HG02588 (cell line): ENCODE data around the gene ANKK1.

Experiments
- ATAC-seq: cut with Tn5 transposase; IDR thresholded peaks from one replicate; pipeline ENCODE4 v1.9.1; 2021; ENCODE audit warnings: mild to moderate bottlenecking, moderate library complexity; ENCODE audit not compliant: unreplicated experiment

The ANKK1 gene

DNA sequence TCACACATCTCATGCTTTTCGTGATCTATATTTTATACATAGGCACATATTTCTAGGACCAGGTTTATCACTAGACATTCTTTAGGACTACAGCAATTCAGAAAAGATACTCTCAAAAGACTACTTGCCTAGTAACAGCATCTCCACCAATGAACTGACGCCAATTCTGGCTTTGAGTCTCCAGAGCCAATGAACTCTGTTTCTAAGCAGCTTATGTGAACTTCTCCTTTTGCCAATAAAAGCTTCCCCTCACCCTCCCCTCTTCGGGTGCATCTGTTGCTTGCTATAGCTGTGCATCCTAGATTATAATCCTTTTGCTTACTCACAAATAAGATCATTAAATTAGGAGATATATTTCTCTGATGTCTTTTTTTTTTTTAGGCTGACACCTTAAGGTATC is 11.4 kb upstream of the ANKK1 start:
- no peak for ATAC-seq

DNA sequence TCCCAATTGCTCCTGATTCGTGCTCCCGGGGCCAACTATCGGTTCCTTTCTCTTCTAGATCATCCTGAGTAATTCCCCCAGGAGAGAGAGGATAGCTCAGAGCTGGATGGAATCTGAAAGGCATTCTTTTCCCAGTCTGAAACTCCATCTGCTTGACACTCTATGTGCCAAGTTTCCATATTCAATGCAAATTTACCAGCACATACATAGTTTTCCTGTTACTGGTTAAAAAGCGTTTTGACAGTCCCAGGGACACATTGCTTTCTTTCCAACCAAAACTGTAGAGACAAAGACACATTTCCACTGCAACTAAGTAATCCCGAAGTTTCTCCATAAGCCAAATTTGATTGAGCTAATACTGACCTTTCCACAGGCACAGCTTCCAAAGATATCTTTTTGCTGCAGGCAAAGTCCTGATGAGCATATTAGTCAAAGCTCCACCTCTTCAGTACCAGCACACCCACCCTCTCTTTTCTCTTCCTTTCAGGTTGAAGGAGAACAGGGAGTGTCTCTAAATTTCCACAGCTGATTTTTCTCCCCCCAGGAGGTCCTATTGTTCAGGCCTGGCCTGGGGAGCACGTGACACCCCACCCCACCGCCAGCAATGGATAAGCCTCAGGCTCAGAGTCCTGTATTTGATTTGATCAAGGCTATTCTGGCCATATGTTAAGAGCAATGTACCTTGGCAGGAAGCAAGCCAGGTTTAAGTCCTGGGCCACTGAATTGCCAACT is 9.7 kb upstream of the ANKK1 start:
- ATAC-seq, result no peak

DNA sequence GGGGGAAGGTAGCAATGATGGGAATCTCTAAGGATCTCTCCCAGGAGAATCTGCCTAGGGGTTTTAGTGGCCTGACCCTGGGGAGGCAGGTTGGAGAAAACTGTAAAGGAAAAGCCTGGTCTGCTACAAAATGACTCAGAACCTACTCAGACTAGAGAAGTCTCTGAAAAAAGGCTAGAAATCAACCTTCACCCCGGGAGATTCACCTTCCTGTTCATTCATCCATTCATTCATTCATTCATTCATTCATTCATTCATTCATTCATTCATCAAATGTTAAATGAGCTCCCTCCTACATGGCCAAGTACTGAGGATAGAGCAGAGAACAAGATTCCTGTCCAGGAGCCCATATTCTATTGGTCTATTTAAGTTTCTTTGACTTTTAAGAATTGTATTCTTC is 8.9 kb upstream of the ANKK1 start:
- no peak for ATAC-seq

DNA sequence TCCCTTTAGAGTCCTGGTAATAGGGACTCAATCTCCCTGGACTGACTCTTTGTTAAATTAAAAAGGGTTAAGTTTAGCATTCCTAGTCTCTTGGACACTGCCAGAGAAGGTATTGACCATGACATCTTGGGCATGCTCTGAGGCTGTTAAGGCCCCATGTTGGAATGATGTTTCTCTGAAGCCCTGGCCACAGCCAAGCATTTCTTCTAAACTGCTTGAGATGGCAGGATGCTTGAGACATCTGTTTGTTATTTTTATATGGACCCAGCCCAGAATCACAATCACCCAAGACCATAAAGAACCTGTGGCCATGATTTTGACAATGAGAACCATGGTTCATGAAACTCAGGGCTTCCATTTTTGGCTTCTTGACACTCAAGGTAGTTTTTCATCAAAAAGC is 5.5 kb upstream of the ANKK1 start:
- no peak for ATAC-seq

DNA sequence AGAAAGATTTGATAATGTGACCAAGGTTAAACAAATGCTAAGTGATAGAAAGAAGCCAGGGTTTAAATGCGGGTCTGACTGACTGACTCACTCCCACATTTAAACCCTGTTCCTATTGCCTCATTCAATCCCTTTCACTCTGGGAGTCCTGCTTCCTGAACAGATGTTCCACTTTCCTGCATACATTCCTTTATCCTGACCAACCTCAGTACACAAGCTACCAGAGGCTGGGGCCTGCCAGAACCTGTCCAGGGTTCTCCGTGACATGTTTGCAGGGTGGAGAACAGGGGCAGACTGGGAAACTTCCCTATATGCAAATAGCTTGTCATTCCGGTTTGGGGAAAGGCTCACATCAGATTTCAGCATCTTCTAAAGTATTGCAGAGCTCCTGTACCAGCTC is 3.0 kb upstream of the ANKK1 start:
- no peak for ATAC-seq

DNA sequence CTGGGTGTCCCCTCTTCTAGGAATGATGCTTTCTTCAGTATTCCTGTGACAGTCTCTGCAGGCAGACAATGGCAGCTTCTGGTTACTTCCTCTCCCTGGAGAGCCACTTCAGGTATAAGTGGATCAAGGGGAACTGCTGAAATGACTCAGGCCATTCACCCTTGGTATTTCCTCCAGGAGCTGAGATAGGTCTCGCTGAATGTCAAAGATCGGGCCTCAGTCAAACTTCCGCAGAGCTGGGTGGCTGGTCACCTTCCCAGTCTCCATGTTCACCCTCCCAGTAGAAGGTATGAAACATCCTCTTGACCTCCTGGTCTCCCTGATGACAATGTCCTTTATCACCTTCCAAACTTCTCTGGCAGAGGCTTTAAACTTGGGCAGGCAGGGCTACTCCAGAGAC is 1.8 kb upstream of the ANKK1 start:
- ATAC-seq, result no peak

DNA sequence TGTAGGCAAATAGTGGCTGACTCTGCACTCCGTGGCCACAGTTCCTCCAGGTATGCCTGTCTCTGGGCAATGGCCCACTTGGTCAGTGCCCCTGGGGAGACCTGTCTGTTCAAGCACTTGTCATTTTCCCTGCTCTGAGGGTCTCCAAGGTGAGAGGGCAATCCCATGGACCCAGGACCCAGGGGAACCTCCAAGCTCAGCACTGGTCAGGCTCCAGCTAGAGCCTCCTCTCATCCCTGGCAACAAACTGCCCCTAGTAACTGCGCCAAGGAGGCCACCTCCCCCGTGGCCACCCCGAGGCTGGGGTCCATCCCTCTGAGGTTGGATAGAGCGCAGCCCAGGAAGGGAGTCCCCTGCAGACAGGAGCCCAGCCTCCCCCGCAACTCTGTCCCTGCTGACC is 713 bp upstream of the ANKK1 start:
- no peak for ATAC-seq

DNA sequence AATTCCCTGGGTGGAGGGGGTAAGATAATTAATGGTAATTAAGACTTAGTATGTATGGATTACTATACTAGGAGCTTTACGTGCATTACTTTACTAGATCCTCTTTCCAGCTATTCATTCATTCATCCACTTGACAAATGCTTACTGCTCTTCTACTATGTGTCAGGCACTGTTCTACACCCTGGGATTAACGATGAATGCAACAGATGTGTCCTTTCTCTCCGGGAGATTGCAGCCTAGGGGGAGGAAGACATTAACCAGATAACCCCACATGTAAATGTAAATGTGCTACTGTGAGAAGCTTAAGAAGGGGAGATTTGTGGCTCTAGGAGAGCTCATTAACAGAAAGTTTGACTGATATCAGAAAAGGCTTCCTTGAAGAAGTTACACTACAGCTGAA is 1.7 kb downstream of the ANKK1 start:
- ATAC-seq, result no peak

DNA sequence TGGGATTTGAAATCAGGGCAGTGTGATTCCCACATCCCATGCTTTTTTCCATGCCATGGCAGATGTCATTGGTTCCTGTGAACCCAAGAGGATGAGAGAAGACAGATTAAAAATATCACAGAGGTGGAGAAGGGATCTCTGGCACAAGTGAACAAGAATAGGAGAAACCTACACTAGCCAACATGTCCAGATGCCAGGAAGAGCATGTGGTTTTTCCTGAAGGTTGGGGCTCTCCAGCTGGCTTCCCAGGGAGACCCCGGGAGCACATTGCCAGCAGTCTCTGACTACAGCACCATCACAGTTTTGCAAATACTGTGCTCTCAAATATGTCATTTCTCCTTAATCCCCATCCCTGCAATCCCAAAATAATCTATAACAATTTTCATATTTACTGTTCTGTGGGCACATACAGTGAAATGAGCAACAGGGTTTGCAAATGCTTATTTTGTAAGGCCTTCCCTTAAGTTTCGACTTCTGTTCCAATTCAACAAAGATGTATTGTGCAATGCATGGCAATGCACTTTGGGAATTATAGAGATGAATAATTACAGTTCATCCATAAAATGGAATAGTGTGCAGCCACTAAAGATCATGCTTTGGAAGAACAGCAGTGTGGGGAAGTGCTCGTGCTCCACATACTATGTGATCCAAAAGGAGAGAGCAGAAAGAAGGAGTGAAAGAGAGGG is 4.8 kb downstream of the ANKK1 start:
- ATAC-seq, result no peak

DNA sequence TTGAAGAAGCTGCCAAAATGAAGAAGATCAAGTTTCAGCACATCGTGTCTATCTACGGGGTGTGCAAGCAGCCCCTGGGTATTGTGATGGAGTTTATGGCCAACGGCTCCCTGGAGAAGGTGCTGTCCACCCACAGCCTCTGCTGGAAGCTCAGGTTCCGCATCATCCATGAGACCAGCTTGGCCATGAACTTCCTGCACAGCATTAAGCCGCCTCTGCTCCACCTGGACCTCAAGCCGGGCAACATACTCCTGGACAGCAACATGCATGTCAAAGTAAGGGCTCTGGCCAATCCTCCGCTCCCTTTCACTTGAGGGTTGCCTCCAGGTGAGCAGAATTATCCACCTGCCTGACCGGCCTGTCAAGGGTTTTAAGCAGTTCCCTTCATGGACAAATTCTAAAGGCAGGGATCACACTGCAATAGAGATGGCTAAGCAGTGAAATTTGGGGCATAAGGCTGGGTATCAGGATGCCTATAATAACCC is 6.0 kb downstream of the ANKK1 start:
- no peak for ATAC-seq

DNA sequence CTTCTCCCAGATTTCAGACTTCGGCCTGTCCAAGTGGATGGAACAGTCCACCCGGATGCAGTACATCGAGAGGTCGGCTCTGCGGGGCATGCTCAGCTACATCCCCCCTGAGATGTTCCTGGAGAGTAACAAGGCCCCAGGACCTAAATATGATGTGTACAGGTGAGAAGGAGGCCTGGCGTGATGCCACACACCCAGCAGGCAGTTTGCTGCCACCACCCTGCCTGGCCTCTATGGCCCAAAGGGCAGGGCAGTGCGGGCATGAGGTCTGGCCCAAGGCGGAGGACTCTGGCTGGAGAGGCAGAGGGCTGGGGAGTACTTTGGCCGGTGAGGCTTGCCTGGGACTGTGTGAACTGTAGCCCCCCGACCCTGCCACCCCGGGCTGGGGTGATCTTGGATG is 7.3 kb downstream of the ANKK1 start:
- no peak for ATAC-seq

DNA sequence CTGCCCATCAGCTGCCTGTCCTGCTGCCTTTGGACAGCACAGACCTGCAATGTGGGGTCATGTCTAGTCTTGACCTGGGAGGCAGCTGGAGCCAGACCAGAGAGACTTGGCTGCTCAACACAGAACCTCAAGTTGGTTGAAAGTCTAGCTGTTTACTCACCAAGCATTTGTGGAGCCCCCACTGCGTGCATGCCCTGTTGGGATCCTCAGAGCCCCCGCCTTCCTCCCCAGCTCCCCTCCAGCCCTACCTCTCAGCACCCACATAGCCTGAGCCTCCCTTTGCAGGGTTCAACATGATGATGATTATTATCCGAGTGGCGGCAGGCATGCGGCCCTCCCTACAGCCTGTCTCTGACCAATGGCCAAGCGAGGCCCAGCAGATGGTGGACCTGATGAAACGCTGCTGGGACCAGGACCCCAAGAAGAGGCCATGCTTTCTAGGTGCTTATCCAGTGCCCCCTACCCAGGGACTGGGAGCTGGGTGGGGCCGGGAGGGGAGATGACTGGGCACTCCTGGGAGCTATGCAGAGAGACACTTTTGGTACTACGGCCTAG is 8.3 kb downstream of the ANKK1 start:
- ATAC-seq, result no peak

DNA sequence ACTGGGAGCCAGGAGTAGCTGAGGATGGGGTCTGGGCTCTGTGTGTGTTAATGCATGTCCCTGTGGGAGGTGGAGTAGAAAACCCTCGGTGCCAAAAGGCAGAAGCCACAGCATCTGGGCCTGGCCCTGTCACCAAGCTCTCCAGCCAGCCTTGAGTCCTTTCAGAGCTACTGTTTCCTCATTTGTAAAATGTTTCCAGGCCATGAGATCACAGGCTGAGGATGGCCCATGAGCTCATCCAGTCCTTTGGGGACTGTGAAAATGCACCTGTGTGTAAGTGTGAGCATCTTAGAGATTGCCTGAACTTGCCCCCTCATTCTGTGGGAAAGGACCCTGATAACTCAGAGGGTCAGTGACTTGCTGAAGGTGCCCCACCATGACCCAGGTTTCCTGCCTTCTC is 9.1 kb downstream of the ANKK1 start:
- no peak for ATAC-seq

DNA sequence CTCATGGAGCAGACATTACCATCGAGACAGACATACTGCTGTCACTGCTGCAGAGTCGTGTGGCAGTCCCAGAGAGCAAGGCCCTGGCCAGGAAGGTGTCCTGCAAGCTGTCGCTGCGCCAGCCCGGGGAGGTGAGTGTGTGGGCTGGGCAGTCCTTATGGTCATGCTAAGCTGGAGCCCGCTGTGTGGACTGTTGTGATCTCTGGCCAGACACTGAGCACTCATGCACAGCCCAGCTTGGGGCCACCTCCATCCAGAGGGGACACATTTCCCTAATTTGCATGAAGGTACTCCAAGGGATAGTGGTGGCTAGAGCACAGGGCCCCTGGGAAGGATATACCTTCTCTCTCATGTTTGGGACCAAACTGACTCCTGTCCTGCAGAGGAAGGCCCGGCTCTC is 9.6 kb downstream of the ANKK1 start:
- ATAC-seq, result no peak

DNA sequence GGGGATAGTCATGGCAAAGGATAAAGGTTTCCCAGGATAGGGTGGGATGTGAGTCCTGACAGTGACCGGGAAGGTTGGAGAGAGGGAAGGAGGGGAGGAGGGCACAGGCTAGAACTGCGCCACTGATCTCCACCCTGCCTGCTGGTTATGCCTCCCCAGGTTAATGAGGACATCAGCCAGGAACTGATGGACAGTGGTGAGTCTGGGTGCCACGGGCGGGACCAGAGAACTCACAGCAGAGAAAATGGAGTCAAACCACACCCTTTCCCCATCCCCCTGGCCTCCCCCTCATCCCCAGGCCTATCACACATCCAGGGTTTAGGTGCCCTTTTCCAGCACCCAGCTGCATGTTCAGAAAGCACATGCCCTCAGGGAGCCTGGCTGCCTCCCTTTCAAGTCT is 10.2 kb downstream of the ANKK1 start:
- ATAC-seq, result no peak

DNA sequence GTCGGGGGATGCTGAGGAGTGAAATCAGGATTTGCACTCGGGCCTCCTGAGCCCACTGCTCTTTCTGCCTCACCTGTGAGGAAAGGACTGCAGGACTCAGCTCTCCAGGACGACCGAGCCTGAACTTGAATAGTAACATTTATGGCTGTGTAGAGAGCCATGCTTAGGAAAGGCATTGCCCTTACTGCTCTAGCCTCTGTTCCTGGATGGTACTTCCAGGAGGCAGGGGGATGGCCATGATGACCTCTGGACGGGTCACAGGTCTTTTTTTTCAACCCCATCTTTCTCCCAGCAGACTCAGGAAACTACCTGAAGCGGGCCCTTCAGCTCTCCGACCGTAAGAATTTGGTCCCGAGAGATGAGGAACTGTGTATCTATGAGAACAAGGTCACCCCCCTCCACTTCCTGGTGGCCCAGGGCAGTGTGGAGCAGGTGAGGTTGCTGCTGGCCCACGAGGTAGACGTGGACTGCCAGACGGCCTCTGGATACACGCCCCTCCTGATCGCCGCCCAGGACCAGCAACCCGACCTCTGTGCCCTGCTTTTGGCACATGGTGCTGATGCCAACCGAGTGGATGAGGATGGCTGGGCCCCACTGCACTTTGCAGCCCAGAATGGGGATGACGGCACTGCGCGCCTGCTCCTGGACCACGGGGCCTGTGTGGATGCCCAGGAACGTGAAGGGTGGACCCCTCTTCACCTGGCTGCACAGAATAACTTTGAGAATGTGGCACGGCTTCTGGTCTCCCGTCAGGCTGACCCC is 11.3 kb downstream of the ANKK1 start:
- ATAC-seq, result no peak

DNA sequence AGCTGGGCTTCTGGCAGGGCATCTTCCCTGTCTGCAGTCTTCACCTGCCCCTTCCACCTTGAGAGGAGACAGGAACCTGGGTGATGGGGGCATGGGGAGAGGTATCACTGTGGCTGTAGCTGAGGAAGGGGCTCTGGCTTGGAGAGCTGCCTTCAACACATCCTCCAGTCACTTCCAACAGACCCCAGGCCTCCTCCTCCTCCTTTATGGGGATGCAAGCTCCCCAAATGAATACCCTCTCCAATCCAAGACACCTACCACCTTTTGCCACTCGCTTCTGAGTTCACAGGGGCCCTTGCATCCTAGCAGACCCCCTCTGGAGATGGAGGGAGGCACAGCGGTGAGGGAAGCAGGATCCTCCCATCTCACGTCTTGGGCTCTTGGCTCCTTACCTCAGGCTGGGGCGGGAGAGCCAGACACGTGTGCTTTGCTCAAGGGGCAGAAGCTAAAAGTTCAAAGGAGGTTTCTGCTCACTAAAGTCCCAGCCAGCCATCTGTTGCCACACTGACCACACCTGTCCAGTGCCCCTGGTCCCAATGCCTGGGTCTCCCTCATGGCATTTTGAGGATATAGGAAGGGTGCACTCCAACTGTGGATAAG is 13.2 kb downstream of the ANKK1 start:
- no peak for ATAC-seq

DNA sequence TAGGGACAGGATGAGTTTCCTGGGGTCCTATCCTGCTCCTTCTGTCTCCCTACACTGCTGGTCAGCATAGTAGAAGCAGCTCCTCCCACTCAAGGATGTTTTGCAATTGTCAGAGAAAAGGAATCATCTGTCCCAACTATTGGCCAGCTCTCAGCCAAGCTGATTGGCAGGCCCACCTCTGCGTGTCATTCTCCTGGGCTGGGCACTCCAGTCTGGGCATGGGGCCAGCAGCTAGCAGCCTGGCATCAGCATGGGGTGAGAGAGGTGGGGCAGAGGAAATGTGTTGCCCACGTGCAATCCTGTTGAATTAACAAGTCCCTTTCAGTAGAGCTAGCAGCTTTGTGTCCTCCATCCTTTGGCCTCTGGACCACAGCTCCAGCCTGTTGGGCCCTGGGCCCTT is 14.1 kb downstream of the ANKK1 start:
- no peak for ATAC-seq

DNA sequence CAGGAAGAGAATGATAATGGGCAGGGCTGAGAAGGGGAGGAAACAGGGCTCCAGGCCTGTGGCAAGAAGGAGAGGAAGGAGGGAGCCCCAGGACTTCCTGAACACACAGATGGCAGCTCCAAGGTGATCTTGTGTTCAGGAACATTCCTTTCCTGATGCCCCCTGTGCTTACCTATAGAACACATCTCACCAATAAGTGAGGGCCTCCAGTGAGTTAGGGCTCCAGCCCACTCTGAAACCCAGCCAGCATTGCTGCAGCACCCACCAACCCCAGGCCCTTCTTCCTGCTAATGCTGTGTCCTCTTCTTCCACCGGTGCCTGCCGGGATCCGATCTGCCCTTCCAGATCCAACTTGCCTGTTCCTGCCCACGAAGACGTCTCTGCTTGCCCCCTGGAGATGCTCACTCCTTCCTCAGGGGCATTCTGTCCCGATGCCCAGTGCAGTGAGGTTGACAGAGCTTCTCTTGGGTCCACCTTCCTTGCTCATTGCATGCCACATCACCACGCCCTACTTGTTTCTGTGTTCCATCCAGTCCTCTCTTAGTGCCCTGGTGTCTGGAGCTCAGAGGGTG is 17.4 kb downstream of the ANKK1 start:
- no peak for ATAC-seq

DNA sequence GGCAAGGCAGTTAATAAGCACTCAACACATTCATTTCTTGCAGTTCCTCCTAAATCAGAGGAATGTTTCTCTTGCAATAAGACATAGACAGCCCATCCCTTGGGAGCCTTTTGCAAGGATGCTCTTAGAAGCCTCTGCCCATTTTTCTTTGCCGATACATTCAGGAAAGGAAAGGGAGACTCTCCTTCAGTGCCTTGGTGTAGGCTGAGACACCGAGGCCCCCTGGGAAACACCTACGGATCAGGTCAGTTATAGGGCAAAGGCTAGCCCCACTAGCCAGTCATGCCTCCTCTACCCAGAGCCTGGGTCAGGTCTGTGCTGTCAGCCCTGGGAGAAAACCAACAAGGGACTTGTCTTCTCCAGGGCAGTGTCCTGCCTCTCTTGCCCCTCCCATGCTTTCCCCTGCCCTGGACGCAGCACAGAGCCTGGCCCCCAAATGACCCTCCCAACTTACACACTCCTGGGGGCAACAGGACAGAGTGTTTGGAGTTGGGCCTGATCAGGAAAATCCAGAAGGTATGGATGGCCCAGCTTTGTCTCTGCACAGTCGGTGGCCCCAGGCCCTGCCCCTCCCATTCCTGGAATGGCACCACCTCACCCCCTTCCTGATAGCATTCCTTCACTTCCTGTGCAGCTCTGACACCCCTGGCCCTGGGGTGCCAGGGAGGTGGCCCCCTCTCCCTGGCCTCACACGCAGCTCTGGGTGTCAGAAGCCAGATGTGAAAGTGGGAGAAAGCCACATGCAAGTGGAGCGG is 18.3 kb downstream of the ANKK1 start:
- no peak for ATAC-seq
